Measurements from ENCODE around the gene NTRK3. TPM values are rescaled to one million over a fixed set of nuclear protein-coding genes. Genes with fewer than 3 reads are reported as not detected.

NTRK3 gene
- total and polyA plus RNA-seq, 2 donors (not counting 3 experiments of a cell fraction or from before 2014, with no cell fraction given) = not detected

DNA sequence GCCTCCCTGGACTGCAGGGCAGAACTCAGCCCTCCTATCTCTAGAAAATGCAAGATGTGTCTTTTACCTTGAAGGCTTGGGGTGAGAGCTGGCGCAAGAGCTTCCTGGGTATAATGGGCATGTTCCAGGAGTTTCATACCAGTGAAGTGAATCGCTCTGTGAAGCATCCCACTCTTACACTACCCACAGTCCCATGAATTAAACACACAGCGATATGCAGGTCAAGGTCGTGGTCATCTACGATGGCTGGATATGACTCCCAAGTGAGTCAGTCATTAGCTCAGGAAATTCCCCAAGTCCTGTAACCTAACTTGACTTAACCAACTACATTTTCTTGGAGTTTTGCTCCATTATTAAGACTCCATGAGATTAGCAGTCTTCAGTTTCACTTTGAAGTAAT lies 439.7 kb downstream of the NTRK3 start:
- POLR2A ChIA-PET = no interaction called here
- no peaks in the 10 kb centered on the region for H3K27me3 ChIP-seq (ENCODE audit: control insufficient read depth in 2 of 2, insufficient read depth in 2 of 2, low read length in 2 of 2)
- no peaks in the 10 kb centered on the region for H4K20me1 ChIP-seq (replicated peaks; ENCODE audit: control insufficient read depth, extremely low read depth, insufficient read depth, low read length)
- H3K9me3 ChIP-seq (replicated peaks; ENCODE audit: control insufficient read depth, insufficient read depth, low read length) = no peaks in the 10 kb centered on the region
- H2AFZ ChIP-seq (ENCODE audit: low read depth, low read length) = no peak overlapping the region
- TF ChIP-seq POLR2A (IDR thresholded peaks at IDR 0.05; ENCODE audit: low read depth, low read length) = no peak
- TF ChIP-seq GATA2 (IDR thresholded peaks at IDR 0.05; ENCODE audit: insufficient read depth, insufficient read length, low read depth, low read length) = peak; percentile 79
- TF ChIP-seq EZH2 (IDR thresholded peaks at IDR 0.05; ENCODE audit: borderline replicate concordance, low read depth, low read length, severe bottlenecking) = no peak
- peak; percentile 9 for TF ChIP-seq JUN (IDR thresholded peaks at IDR 0.05; ENCODE audit: borderline replicate concordance, insufficient read depth, insufficient read length, low read depth)
- peak; percentile 41 for TF ChIP-seq POLR2AphosphoS5 (IDR thresholded peaks at IDR 0.05; ENCODE audit: insufficient read depth, low read depth, low read length)
- TF ChIP-seq, protein P1, sequence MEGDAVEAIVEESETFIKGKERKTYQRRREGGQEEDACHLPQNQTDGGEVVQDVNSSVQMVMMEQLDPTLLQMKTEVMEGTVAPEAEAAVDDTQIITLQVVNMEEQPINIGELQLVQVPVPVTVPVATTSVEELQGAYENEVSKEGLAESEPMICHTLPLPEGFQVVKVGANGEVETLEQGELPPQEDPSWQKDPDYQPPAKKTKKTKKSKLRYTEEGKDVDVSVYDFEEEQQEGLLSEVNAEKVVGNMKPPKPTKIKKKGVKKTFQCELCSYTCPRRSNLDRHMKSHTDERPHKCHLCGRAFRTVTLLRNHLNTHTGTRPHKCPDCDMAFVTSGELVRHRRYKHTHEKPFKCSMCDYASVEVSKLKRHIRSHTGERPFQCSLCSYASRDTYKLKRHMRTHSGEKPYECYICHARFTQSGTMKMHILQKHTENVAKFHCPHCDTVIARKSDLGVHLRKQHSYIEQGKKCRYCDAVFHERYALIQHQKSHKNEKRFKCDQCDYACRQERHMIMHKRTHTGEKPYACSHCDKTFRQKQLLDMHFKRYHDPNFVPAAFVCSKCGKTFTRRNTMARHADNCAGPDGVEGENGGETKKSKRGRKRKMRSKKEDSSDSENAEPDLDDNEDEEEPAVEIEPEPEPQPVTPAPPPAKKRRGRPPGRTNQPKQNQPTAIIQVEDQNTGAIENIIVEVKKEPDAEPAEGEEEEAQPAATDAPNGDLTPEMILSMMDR (IDR thresholded peaks at IDR 0.05; ENCODE audit: extremely low read depth in 1 of 2, insufficient read depth in 1 of 2, low read depth in 1 of 2, low read length in 2 of 2) = no peak
- TF ChIP-seq MYC (IDR thresholded peaks at IDR 0.05; ENCODE audit: low read depth, low read length) = no peak
- TF ChIP-seq, protein P2, sequence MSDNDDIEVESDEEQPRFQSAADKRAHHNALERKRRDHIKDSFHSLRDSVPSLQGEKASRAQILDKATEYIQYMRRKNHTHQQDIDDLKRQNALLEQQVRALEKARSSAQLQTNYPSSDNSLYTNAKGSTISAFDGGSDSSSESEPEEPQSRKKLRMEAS (IDR thresholded peaks at IDR 0.05; ENCODE audit: insufficient read depth, insufficient read length) = no peak
- TF ChIP-seq FOS (IDR thresholded peaks at IDR 0.05; ENCODE audit: borderline replicate concordance, insufficient read depth, low read length) = peak; percentile 96
- no peaks in the 10 kb centered on the region for H3K9me1 ChIP-seq (replicated peaks; ENCODE audit: control insufficient read depth, extremely low read depth, insufficient read depth, low read length)
- H3K4me2 ChIP-seq (ENCODE audit: insufficient read depth, low read length) = peak overlapping the region; percentile 4
- H3K4me1 ChIP-seq (ENCODE audit: control insufficient read depth, extremely low read depth, insufficient read depth, low read length) = peaks cover 7% of the 10 kb centered on the region
- no peak overlapping the region for H3K4me3 ChIP-seq (replicated peaks in 1 of 3; ENCODE audit: insufficient read depth in 1 of 3, low read depth in 1 of 3, low read length in 3 of 3)
- no peak overlapping the region for H3K27ac ChIP-seq (ENCODE audit: insufficient read depth, low read depth, low read length)
- dilution Hi-C loops (cut with MboI; ENCODE audit: extremely low pct_ligation_motif_present, low sequenced_read_pairs) (no loop called here), intact Hi-C loops (cut with micrococcal nuclease) (no loop called here)
- CTCF ChIA-PET = interaction anchor here (0.9 to 1.4 kb wide), 2 partner anchors 8 to 11 kb away, joined by 3 read pairs; no protein-coding TSS in a partner anchor
- peak; percentile 66 for DNase-seq (ENCODE audit: low read depth, low spot score)
- H3K79me2 ChIP-seq (ENCODE audit: control insufficient read depth, insufficient read depth, low read length) = no peaks in the 10 kb centered on the region
- no TSS peak for BruUV-seq (replicated peaks)
- no peak overlapping the region for H3K9ac ChIP-seq (replicated peaks; ENCODE audit: extremely low read depth, insufficient read depth, low read length)
- peak; percentile 75 for FAIRE-seq
- no peaks in the 10 kb centered on the region for H3K36me3 ChIP-seq (ENCODE audit: control insufficient read depth in 2 of 2, extremely low read depth in 1 of 2, insufficient read depth in 2 of 2, low read length in 2 of 2)

Data from endothelial cell of umbilical vein (primary cell).